Body of pancreas (tissue), 4 donors: ENCODE data around the gene DCAF10.

Experiments
- POLR2A ChIP-seq, 3 donors: fragments of 450-650 bp; IDR thresholded peaks; one replicate each; pipeline ENCODE4 v1.6.1; 2016; ENCODE audit warnings: antibody characterized with exemption in 3 of 3, mild to moderate bottlenecking in 2 of 3
- TF ChIP-seq, protein P1 (sequence below), 7 experiments: fragments of 450-650 bp in 4 of 7; fragments of 200-600 bp in 3 of 7; sonication (generic) in 3 of 7; IDR thresholded peaks; one replicate each; pipeline ENCODE4 v1.5.1; 2016 to 2019; ENCODE audit warnings: antibody characterized with exemption in 7 of 7

DNA sequence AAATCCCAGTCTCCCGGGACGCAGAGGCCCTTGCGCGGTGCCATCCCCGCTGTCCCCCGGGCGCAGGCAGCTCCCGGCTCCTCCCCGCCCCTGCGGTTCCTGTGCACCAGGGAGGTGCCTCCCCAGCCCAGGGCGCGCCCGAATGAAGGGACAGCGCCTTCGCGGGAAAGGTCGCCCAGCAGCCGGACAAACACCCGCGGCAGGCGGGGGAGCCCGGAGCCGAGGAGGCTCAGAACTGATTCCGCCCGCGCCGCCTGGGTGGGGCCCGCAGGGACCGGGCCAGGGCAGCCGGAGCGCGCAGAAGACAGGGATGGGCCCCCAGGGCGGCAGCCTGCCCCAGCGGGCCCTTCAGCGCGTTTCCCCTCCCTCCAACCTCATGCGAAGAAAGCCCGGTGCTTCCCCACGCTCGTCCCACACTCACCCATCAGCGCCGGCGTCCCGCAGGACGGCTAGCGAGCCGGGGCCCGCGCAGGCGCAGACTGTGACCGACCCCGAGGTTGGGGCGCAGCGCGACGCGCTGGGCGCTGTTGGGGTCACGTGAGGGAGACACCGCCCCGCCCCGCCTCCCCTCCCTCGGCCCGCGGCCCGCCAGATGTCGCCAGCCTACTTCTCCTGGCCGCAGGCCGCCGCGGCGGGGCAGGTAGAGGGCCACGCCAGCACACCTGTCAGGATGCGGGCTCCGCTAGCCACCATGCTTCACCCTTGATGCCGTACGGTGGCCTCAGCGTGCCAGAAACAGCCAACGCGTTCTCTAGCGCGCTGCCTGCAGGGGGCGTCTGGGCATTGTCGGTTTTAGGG lies 103.2 kb downstream of the DCAF10 start, which contains the start of gene SLC25A51:
- TF ChIP-seq, protein P1, sequence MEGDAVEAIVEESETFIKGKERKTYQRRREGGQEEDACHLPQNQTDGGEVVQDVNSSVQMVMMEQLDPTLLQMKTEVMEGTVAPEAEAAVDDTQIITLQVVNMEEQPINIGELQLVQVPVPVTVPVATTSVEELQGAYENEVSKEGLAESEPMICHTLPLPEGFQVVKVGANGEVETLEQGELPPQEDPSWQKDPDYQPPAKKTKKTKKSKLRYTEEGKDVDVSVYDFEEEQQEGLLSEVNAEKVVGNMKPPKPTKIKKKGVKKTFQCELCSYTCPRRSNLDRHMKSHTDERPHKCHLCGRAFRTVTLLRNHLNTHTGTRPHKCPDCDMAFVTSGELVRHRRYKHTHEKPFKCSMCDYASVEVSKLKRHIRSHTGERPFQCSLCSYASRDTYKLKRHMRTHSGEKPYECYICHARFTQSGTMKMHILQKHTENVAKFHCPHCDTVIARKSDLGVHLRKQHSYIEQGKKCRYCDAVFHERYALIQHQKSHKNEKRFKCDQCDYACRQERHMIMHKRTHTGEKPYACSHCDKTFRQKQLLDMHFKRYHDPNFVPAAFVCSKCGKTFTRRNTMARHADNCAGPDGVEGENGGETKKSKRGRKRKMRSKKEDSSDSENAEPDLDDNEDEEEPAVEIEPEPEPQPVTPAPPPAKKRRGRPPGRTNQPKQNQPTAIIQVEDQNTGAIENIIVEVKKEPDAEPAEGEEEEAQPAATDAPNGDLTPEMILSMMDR (IDR thresholded peaks at IDR 0.05): peak; percentile 62 to 99 (median 99)
- peak; percentile 56 to 80 (median 73) for TF ChIP-seq POLR2A (IDR thresholded peaks at IDR 0.05)
